Upper lobe of right lung (tissue), 1 donor: ENCODE data around the gene ADAMTSL1. TPM values are rescaled to one million over a fixed set of nuclear protein-coding genes. Genes with fewer than 3 reads are reported as not detected.

Experiments used
- ATAC-seq: fragments of 200-7000 bp; cut with Tn5 transposase; one replicate; pipeline ENCODE4 v1.9.1; 2020; ENCODE audit warnings: mild to moderate bottlenecking, moderate library complexity
- DNase-seq: peaks from one replicate; pipeline ENCODE4 v3.0.0-alpha.2; 2020
- H3K27ac ChIP-seq: fragments of 200-600 bp; one replicate; pipeline ENCODE4 v1.8.0; 2022
- H3K27me3 ChIP-seq: fragments of 200-600 bp; one replicate; pipeline ENCODE4 v1.8.0; 2022; ENCODE audit warnings: mild to moderate bottlenecking
- H3K36me3 ChIP-seq: fragments of 200-600 bp; one replicate; pipeline ENCODE4 v1.8.0; 2022
- H3K4me1 ChIP-seq: fragments of 200-600 bp; one replicate; pipeline ENCODE4 v1.8.0; 2022
- H3K4me3 ChIP-seq: fragments of 200-600 bp; one replicate; pipeline ENCODE4 v1.8.0; 2022; ENCODE audit warnings: mild to moderate bottlenecking
- H3K9me3 ChIP-seq: fragments of 200-600 bp; one replicate; pipeline ENCODE4 v1.8.0; 2022
- intact Hi-C: fragments of 100-400 bp; cut with DNase I; formaldehyde crosslinking; loops from one replicate; pipeline ENCODE4 v1.11.0; 2022
- total RNA-seq: library from RNA; stranded (reverse); fragmentation: NEBNext Ultra II Directional; extraction: Animal tissue kit (Norgen Biotek cat#: 25700); gene quantifications from one replicate; pipeline ENCODE4 v1.2.1, GENCODE V29; 2021
- TF ChIP-seq, protein P1 (sequence below): fragments of 200-600 bp; IDR thresholded peaks from one replicate; pipeline ENCODE4 v1.8.0; 2022; ENCODE audit warnings: antibody characterized with exemption
- donor health status: DM: no; HTN: yes; CAD: no; lungs with severe emphysema.

ADAMTSL1 gene
- total RNA-seq, 1 donor from 2014 or later: 7.3 TPM

DNA sequence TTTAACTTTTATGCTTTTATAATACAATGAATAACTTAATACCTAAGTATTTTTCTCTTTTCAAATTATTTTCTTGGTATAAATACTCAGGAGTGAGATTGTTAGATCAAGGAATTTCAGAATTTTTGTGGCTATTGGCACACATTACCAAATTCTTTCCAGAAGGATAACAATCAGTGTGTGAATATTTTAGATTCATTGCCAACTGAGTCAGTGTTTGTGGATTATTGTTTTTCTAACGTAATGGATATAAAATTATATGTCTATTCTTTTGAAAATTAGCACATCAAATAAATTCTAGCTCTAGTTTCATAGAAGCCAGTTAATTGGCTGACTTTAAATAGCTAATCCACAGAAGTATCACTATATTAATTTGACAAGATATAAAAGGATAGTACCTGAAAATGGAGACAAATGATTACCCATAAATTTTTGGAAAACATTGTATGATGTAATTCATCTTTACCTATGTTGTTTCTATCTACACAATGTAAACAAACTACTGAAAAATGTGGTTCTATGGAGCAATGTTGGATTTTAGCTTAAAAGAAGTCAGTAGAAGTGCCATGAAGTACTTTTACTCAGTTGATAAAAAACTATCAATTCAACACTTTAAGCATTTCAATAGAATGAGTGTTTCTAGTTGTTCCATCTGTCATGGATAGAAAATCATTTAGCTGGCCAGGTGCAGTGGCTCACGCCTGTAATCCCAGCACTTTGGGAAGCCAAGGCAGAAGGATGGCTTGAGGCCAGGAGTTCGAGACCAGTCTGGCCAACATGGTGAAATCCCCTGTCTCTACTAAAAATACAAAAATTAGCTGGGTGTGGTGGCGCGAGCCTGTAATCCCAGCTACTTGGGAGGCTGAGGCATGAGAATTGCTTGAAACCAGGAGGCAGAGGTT is 185.1 kb downstream of the ADAMTSL1 start:
- Histone ChIP-seq H3K4me3 (no peak overlapping the region), H3K9me3 (no peaks in the 10 kb centered on the region), H3K4me1 (no peaks in the 10 kb centered on the region), H3K27ac (no peak overlapping the region), H3K27me3 (no peaks in the 10 kb centered on the region), H3K36me3 (no peaks in the 10 kb centered on the region)
- ATAC-seq (no peak), DNase-seq (no peak)
- TF ChIP-seq, protein P1, sequence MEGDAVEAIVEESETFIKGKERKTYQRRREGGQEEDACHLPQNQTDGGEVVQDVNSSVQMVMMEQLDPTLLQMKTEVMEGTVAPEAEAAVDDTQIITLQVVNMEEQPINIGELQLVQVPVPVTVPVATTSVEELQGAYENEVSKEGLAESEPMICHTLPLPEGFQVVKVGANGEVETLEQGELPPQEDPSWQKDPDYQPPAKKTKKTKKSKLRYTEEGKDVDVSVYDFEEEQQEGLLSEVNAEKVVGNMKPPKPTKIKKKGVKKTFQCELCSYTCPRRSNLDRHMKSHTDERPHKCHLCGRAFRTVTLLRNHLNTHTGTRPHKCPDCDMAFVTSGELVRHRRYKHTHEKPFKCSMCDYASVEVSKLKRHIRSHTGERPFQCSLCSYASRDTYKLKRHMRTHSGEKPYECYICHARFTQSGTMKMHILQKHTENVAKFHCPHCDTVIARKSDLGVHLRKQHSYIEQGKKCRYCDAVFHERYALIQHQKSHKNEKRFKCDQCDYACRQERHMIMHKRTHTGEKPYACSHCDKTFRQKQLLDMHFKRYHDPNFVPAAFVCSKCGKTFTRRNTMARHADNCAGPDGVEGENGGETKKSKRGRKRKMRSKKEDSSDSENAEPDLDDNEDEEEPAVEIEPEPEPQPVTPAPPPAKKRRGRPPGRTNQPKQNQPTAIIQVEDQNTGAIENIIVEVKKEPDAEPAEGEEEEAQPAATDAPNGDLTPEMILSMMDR: no peak
- intact Hi-C loops: no loop called here

DNA sequence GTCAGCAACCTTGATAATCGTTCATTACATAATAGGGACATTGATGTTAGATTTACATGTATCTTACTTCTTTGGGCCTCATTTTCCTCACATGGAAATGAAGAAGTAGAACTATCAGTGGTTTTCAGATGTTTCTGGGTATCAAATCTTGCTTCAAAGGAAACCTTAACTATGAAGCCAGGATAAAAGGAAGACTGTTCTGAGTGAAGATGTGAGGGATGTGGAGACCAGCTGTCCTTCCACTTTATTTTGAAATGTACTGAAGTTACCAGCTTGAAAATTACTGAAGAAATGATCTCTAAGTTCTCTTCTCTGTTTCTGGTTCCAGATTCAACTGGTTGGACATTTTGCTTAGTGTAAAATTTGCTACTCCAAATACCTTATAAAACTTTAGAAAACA is 186.0 kb downstream of the ADAMTSL1 start:
- Histone ChIP-seq H3K4me1 (no peaks in the 10 kb centered on the region), H3K4me3 (no peak overlapping the region), H3K36me3 (no peaks in the 10 kb centered on the region), H3K27ac (no peak overlapping the region), H3K9me3 (no peaks in the 10 kb centered on the region), H3K27me3 (no peaks in the 10 kb centered on the region)
- TF ChIP-seq, protein P1: no peak
- intact Hi-C loops: no loop called here
- DNase-seq (no peak), ATAC-seq (no peak)

DNA sequence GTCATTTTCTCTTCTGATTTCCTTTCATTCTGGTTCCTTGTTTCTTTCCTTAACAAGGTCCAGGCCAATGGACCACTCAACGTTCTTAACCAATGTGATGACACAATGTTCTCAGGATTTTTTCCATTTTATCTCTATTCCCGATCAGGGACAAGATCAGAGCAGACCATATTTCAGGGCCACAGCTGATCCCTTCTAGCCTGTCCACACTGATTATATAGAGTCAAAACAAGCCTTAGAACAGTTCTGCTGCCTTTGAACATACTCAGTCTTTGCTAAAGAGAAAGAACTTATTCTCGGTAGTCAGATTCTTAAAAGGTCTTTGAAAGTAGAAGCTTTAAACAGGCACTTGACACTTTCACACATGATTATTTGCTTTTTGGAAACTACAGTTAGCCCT is 188.4 kb downstream of the ADAMTSL1 start:
- Histone ChIP-seq H3K27me3 (no peaks in the 10 kb centered on the region), H3K9me3 (no peaks in the 10 kb centered on the region), H3K4me1 (no peaks in the 10 kb centered on the region), H3K36me3 (no peaks in the 10 kb centered on the region), H3K4me3 (no peak overlapping the region), H3K27ac (no peak overlapping the region)
- intact Hi-C loops: no loop called here
- no peak for ATAC-seq
- no peak for DNase-seq
- TF ChIP-seq, protein P1: no peak

DNA sequence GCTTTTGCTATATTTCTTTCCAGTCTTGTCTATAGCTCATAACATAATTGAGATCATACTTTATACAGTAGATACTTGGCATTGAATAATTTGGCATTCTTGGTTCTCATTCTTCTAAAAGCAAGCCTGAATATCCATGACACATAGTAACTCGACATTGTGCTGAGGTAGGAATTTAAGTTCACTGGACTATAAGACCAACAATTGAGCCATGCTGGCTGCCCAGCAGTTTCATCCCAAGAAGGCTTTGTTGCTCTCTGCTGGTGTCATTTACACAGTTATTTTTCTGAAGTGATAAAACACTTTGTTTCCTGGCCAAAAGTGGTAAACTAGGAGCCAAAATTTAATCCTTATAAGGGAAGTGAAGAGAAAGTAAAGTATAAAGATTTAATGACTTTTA is 192.0 kb downstream of the ADAMTSL1 start:
- no peak for DNase-seq
- no peak for ATAC-seq
- no peak overlapping the region for H3K4me3 ChIP-seq
- intact Hi-C loops: no loop called here
- TF ChIP-seq, protein P1: no peak
- H3K27me3 ChIP-seq: no peaks in the 10 kb centered on the region
- no peak overlapping the region for H3K27ac ChIP-seq
- no peaks in the 10 kb centered on the region for H3K4me1 ChIP-seq
- H3K36me3 ChIP-seq: no peaks in the 10 kb centered on the region
- no peaks in the 10 kb centered on the region for H3K9me3 ChIP-seq

DNA sequence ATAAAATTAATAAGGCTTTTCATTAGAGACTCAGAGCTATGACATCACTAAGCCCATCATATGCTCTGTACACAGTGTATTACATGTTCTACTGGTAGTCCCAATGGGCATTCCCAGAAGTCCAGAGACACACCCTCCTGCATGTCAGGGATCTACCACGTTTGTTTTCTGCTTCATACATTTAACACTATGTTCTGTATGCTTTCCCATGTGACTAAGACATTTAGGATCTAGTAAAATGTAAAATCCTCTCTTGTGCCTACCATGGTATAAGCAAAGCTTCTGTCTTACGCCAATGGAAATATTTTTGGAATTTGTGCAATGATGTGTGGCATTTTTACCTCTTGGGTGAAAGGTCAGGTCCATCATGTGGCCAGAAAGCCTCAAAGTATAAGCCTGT is 192.4 kb downstream of the ADAMTSL1 start:
- Histone ChIP-seq H3K36me3 (no peaks in the 10 kb centered on the region), H3K27ac (no peak overlapping the region), H3K4me1 (no peaks in the 10 kb centered on the region), H3K9me3 (no peaks in the 10 kb centered on the region), H3K27me3 (no peaks in the 10 kb centered on the region), H3K4me3 (no peak overlapping the region)
- TF ChIP-seq, protein P1: no peak
- intact Hi-C loops: no loop called here
- ATAC-seq (no peak), DNase-seq (no peak)
